Measurements from ENCODE around the gene CHSY3.

- TF ChIP-seq, protein P1, sequence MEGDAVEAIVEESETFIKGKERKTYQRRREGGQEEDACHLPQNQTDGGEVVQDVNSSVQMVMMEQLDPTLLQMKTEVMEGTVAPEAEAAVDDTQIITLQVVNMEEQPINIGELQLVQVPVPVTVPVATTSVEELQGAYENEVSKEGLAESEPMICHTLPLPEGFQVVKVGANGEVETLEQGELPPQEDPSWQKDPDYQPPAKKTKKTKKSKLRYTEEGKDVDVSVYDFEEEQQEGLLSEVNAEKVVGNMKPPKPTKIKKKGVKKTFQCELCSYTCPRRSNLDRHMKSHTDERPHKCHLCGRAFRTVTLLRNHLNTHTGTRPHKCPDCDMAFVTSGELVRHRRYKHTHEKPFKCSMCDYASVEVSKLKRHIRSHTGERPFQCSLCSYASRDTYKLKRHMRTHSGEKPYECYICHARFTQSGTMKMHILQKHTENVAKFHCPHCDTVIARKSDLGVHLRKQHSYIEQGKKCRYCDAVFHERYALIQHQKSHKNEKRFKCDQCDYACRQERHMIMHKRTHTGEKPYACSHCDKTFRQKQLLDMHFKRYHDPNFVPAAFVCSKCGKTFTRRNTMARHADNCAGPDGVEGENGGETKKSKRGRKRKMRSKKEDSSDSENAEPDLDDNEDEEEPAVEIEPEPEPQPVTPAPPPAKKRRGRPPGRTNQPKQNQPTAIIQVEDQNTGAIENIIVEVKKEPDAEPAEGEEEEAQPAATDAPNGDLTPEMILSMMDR (IDR thresholded peaks at IDR 0.05): no peak
- TF ChIP-seq POLR2A (IDR thresholded peaks at IDR 0.05): no peak
Observed at GRCh38 chr5:130045334-130045733, 141.1 kb downstream of the CHSY3 start.
